Neural cell (in vitro differentiated cells): ENCODE data around the gene CFAP210. TPM values are rescaled to one million over a fixed set of nuclear protein-coding genes. Genes with fewer than 3 reads are reported as not detected.

Experiments used
- H2AFZ ChIP-seq: fragments of 200-600, 300-800 bp; sonication (generic), shearing (Covaris generic); 2 replicates; pipeline ENCODE4 v1.6.0; 2014; ENCODE audit warnings: low read depth, mild to moderate bottlenecking, antibody characterized with exemption, low read length, moderate library complexity
- H3F3A ChIP-seq: fragments of 200-600 bp; shearing (Covaris generic); 2 replicates; pipeline ENCODE4 v1.6.1; 2016; ENCODE audit warnings: mild to moderate bottlenecking, moderate library complexity, mixed read lengths, antibody characterized with exemption, low read length; ENCODE audit not compliant: insufficient read depth, poor library complexity, severe bottlenecking
- H3K27ac ChIP-seq: fragments of 200-600, 300-800 bp; sonication (generic), shearing (Covaris generic); 2 replicates; pipeline ENCODE4 v1.5.1; 2014; ENCODE audit warnings: mild to moderate bottlenecking, low read length, moderate library complexity
- H3K27me3 ChIP-seq: fragments of 300-800, 200-600 bp; sonication (generic), shearing (Covaris generic); 2 replicates; pipeline ENCODE4 v1.6.0; 2014; ENCODE audit warnings: mild to moderate bottlenecking, low read depth, low read length, moderate library complexity; ENCODE audit not compliant: insufficient read depth
- H3K36me3 ChIP-seq: fragments of 300-800, 200-600 bp; sonication (generic), shearing (Covaris generic); 2 replicates; pipeline ENCODE4 v1.5.1; 2014; ENCODE audit warnings: mild to moderate bottlenecking, antibody characterized with exemption, low read length, moderate library complexity; ENCODE audit not compliant: insufficient read depth
- H3K4me2 ChIP-seq: fragments of 300-800, 200-600 bp; sonication (generic), shearing (Covaris generic); 2 replicates; pipeline ENCODE4 v1.6.0; 2014; ENCODE audit warnings: mild to moderate bottlenecking, low read length
- H3K4me3 ChIP-seq: fragments of 300-800, 200-600 bp; sonication (generic), shearing (Covaris generic); 2 replicates; pipeline ENCODE4 v1.5.1; 2014; ENCODE audit warnings: mild to moderate bottlenecking, low read length, moderate library complexity
- H3K79me2 ChIP-seq: fragments of 200-600 bp; shearing (Covaris generic); replicated peaks from 2 replicates; pipeline ENCODE4 v1.6.0; 2014; ENCODE audit warnings: mild to moderate bottlenecking, low read length, moderate library complexity; ENCODE audit not compliant: insufficient read depth
- H3K9ac ChIP-seq: fragments of 300-800, 200-600 bp; sonication (generic), shearing (Covaris generic); 2 replicates; pipeline ENCODE4 v1.6.1; 2016; ENCODE audit warnings: mild to moderate bottlenecking, low read length, mixed read lengths
- H3K9me2 ChIP-seq: fragments of 200-600 bp; shearing (Covaris generic); 2 replicates; pipeline ENCODE4 v1.6.1; 2016; ENCODE audit warnings: mild to moderate bottlenecking, low read length, mixed read lengths; ENCODE audit not compliant: insufficient read depth
- H3K9me3 ChIP-seq: fragments of 200-600, 300-800 bp; sonication (generic), shearing (Covaris generic); 2 replicates; pipeline ENCODE4 v1.6.1; 2016; ENCODE audit warnings: mild to moderate bottlenecking, mixed run types, low read length, moderate library complexity, mixed read lengths
- H4K20me1 ChIP-seq: fragments of 200-600 bp; shearing (Covaris generic); 2 replicates; pipeline ENCODE4 v1.6.1; 2016; ENCODE audit warnings: mild to moderate bottlenecking, mixed run types; ENCODE audit not compliant: insufficient read depth
- EP300 ChIP-seq: fragments of 450-650 bp; conservative IDR thresholded peaks from 2 replicates; pipeline ENCODE4 v1.6.1; 2014; ENCODE audit warnings: antibody characterized with exemption, mild to moderate bottlenecking, moderate library complexity; ENCODE audit not compliant: poor library complexity, severe bottlenecking
- EZH2 ChIP-seq: fragments of 200-600, 300-800 bp; shearing (Covaris generic), sonication (generic); IDR thresholded peaks from 2 replicates; pipeline ENCODE4 v1.6.1; 2014; ENCODE audit warnings: antibody characterized with exemption, low read length, borderline replicate concordance, mild to moderate bottlenecking; ENCODE audit not compliant: insufficient read depth, poor library complexity, severe bottlenecking
- MXI1 ChIP-seq: fragments of 450-650 bp; conservative IDR thresholded peaks from 2 replicates; pipeline ENCODE4 v1.6.1; 2014; ENCODE audit warnings: antibody characterized with exemption, mild to moderate bottlenecking; ENCODE audit not compliant: poor library complexity, severe bottlenecking
- POLR2AphosphoS5 ChIP-seq: IDR thresholded peaks from 2 replicates; pipeline ENCODE4 v1.6.1; 2012
- RAD21 ChIP-seq: fragments of 450-650 bp; conservative IDR thresholded peaks from 2 replicates; pipeline ENCODE4 v1.6.1; 2014; ENCODE audit warnings: antibody characterized with exemption, mild to moderate bottlenecking, moderate library complexity
- SMC3 ChIP-seq: fragments of 450-650 bp; conservative IDR thresholded peaks from 2 replicates; pipeline ENCODE4 v1.6.1; 2014; ENCODE audit warnings: antibody characterized with exemption, mild to moderate bottlenecking, moderate library complexity; ENCODE audit not compliant: poor library complexity
- TAF1 ChIP-seq: IDR thresholded peaks from 2 replicates; pipeline ENCODE4 v1.6.1; 2012; ENCODE audit warnings: low read depth
- polyA plus RNA-seq: library from polyadenylated mRNA; depleted of rRNA; stranded (reverse); fragments of >200 nt; gene quantifications from 2 replicates; pipeline ENCODE4 v1.2.3, GENCODE V29; 2014
- TF ChIP-seq, protein P1 (sequence below): fragments of 450-650 bp; IDR thresholded peaks from 2 replicates; pipeline ENCODE4 v1.5.1; 2014; ENCODE audit warnings: antibody characterized with exemption, mild to moderate bottlenecking, moderate library complexity; ENCODE audit not compliant: poor library complexity, severe bottlenecking
- TF ChIP-seq, protein P2 (sequence below): IDR thresholded peaks from 2 replicates; pipeline ENCODE4 v1.6.1; 2012; ENCODE audit warnings: borderline replicate concordance

CFAP210 gene
- polyA plus RNA-seq, 1 donor from 2014 or later = 0.20 TPM

DNA sequence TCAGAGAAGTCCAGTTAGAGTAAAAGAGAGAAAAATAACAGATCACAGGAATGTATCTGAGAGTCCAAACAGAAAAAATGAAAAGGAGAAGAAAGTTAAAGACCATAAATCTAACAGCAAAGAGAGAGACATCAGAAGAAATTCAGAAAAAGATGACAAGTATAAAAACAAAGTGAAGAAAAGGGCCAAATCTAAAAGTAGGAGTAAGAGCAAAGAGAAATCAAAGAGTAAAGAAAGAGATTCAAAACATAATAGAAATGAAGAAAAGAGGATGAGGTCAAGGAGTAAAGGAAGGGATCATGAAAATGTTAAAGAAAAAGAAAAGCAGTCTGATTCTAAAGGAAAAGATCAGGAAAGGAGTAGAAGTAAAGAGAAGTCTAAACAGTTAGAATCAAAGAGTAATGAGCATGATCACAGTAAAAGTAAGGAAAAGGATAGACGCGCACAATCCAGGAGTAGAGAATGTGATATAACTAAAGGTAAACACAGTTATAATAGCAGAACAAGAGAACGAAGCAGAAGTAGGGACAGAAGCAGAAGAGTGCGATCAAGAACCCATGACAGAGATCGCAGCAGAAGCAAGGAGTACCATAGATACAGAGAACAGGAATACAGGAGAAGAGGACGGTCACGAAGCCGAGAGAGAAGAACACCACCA, 57.6 kb downstream of the CFAP210 start:
- Histone ChIP-seq H3K4me3 (no peak overlapping the region), H4K20me1 (no peaks in the 10 kb centered on the region), H3K27ac (no peak overlapping the region), H3K9ac (no peak overlapping the region), H3K36me3 (peaks cover 20% of the 10 kb centered on the region), H2AFZ (no peak overlapping the region), H3K9me2 (no peaks in the 10 kb centered on the region), H3K27me3 (no peaks in the 10 kb centered on the region), H3K79me2 (no peaks in the 10 kb centered on the region), H3K4me2 (no peak overlapping the region), H3K9me3 (no peaks in the 10 kb centered on the region), H3F3A (no peaks in the 10 kb centered on the region)
- TF ChIP-seq EP300 (no peak), TAF1 (no peak), SMC3 (no peak), RAD21 (no peak), POLR2AphosphoS5 (no peak), EZH2 (no peak), MXI1 (no peak)
- TF ChIP-seq, protein P1, sequence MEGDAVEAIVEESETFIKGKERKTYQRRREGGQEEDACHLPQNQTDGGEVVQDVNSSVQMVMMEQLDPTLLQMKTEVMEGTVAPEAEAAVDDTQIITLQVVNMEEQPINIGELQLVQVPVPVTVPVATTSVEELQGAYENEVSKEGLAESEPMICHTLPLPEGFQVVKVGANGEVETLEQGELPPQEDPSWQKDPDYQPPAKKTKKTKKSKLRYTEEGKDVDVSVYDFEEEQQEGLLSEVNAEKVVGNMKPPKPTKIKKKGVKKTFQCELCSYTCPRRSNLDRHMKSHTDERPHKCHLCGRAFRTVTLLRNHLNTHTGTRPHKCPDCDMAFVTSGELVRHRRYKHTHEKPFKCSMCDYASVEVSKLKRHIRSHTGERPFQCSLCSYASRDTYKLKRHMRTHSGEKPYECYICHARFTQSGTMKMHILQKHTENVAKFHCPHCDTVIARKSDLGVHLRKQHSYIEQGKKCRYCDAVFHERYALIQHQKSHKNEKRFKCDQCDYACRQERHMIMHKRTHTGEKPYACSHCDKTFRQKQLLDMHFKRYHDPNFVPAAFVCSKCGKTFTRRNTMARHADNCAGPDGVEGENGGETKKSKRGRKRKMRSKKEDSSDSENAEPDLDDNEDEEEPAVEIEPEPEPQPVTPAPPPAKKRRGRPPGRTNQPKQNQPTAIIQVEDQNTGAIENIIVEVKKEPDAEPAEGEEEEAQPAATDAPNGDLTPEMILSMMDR = no peak
- TF ChIP-seq, protein P2, sequence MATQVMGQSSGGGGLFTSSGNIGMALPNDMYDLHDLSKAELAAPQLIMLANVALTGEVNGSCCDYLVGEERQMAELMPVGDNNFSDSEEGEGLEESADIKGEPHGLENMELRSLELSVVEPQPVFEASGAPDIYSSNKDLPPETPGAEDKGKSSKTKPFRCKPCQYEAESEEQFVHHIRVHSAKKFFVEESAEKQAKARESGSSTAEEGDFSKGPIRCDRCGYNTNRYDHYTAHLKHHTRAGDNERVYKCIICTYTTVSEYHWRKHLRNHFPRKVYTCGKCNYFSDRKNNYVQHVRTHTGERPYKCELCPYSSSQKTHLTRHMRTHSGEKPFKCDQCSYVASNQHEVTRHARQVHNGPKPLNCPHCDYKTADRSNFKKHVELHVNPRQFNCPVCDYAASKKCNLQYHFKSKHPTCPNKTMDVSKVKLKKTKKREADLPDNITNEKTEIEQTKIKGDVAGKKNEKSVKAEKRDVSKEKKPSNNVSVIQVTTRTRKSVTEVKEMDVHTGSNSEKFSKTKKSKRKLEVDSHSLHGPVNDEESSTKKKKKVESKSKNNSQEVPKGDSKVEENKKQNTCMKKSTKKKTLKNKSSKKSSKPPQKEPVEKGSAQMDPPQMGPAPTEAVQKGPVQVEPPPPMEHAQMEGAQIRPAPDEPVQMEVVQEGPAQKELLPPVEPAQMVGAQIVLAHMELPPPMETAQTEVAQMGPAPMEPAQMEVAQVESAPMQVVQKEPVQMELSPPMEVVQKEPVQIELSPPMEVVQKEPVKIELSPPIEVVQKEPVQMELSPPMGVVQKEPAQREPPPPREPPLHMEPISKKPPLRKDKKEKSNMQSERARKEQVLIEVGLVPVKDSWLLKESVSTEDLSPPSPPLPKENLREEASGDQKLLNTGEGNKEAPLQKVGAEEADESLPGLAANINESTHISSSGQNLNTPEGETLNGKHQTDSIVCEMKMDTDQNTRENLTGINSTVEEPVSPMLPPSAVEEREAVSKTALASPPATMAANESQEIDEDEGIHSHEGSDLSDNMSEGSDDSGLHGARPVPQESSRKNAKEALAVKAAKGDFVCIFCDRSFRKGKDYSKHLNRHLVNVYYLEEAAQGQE = no peak

DNA sequence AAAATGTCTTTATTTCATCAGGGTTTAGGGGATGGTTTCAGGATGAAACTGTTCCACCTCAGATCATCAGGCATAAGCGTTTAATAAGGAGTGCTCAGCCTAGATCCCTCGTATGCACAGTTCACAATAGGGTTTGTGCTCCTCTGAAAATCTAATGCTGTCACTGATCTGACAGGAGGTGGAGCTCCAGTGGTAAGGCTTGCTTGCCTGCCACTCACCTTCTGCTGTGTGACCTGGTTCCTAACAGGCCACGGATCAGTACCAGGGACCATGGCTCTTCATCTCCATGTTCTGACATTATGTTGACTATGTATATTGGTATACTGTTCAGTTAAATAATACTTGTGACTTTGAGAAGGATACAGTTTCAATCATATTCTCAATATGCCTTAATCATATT, 68.4 kb downstream of the CFAP210 start:
- Histone ChIP-seq H3K79me2 (no peaks in the 10 kb centered on the region), H3K9me3 (no peaks in the 10 kb centered on the region), H3K27me3 (no peaks in the 10 kb centered on the region), H4K20me1 (no peaks in the 10 kb centered on the region), H3K9ac (no peak overlapping the region), H3F3A (no peaks in the 10 kb centered on the region), H3K36me3 (no peaks in the 10 kb centered on the region), H3K4me2 (no peak overlapping the region), H3K9me2 (no peaks in the 10 kb centered on the region), H3K27ac (no peak overlapping the region), H2AFZ (no peak overlapping the region), H3K4me3 (no peak overlapping the region)
- no peak for TF ChIP-seq RAD21
- no peak for TF ChIP-seq EZH2
- TF ChIP-seq EP300 = no peak
- TF ChIP-seq, protein P2 = no peak
- no peak for TF ChIP-seq POLR2AphosphoS5
- TF ChIP-seq SMC3 = no peak
- TF ChIP-seq, protein P1 = no peak
- no peak for TF ChIP-seq MXI1
